NT2/D1 (cell line): ENCODE results near the gene SLC16A11.

Experiments
- SUZ12 ChIP-seq: IDR thresholded peaks from 2 replicates; pipeline ENCODE4 v1.6.1; 2011; ENCODE audit not compliant: insufficient read length, insufficient read depth; ENCODE audit errors: extremely low read depth
- YY1 ChIP-seq: IDR thresholded peaks from 2 replicates; pipeline ENCODE4 v1.6.1; 2011; ENCODE audit not compliant: insufficient read length, insufficient read depth
- ZNF274 ChIP-seq: IDR thresholded peaks from 2 replicates; pipeline ENCODE4 v1.6.1; 2011; ENCODE audit warnings: mild to moderate bottlenecking, low read depth, low read length

- TF ChIP-seq SUZ12 (no peak), YY1 (no peak), ZNF274 (no peak)
These were observed 27.5 kb downstream of the SLC16A11 start for GRCh38 chr17:7016418-7016817.
